Smooth muscle cell (in vitro differentiated cells): ENCODE data around the gene CPLX1. TPM values are rescaled to one million over a fixed set of nuclear protein-coding genes. Genes with fewer than 3 reads are reported as not detected.
A peak's percentile ranks its signal among the peaks of the same experiment; 100 is the strongest.

Experiments
- DNase-seq: peaks from one replicate; lab custom pipeline; 2025; ENCODE audit not compliant: unreplicated experiment; lab: John Stamatoyannopoulos, UW
- H2AFZ ChIP-seq: fragments of 200-600 bp; sonication (generic); 2 replicates; pipeline ENCODE4 v1.6.0; 2016; ENCODE audit warnings: antibody characterized with exemption, low read depth, mild to moderate bottlenecking
- H3F3A ChIP-seq: fragments of 200-600 bp; sonication (generic); 2 replicates; pipeline ENCODE4 v1.6.0; 2017; ENCODE audit warnings: antibody characterized with exemption, low read depth
- H3K27ac ChIP-seq: fragments of 200-600 bp; sonication (generic); 2 replicates; pipeline ENCODE4 v1.5.1; 2016; ENCODE audit warnings: low read depth, mild to moderate bottlenecking
- H3K27me3 ChIP-seq: fragments of 200-600 bp; sonication (generic); 2 replicates; pipeline ENCODE4 v1.6.1; 2016; ENCODE audit warnings: low read depth, mild to moderate bottlenecking
- H3K36me3 ChIP-seq: fragments of 200-600 bp; sonication (generic); 2 replicates; pipeline ENCODE4 v1.5.1; 2016; ENCODE audit warnings: low read depth
- H3K4me1 ChIP-seq: fragments of 200-600 bp; sonication (generic); 2 replicates; pipeline ENCODE4 v1.5.1; 2016; ENCODE audit warnings: low read depth
- H3K4me2 ChIP-seq: fragments of 200-600 bp; sonication (generic); 2 replicates; pipeline ENCODE4 v1.6.0; 2016; ENCODE audit warnings: mild to moderate bottlenecking
- H3K4me3 ChIP-seq: fragments of 200-600 bp; sonication (generic); 2 replicates; pipeline ENCODE4 v1.5.1; 2016; ENCODE audit warnings: mild to moderate bottlenecking
- H3K79me2 ChIP-seq: fragments of 200-600 bp; sonication (generic); 2 replicates; pipeline ENCODE4 v1.6.0; 2016; ENCODE audit warnings: low read depth, mild to moderate bottlenecking
- H3K9ac ChIP-seq: fragments of 200-600 bp; sonication (generic); 2 replicates; pipeline ENCODE4 v1.6.0; 2016; ENCODE audit warnings: low read depth
- H3K9me3 ChIP-seq: fragments of 200-600 bp; sonication (generic); replicated peaks from 2 replicates; pipeline ENCODE4 v1.5.1; 2016; ENCODE audit warnings: low read depth
- H4K20me1 ChIP-seq: fragments of 200-600 bp; sonication (generic); 2 replicates; pipeline ENCODE4 v1.6.0; 2016; ENCODE audit warnings: low read depth
- WGBS: methylation state at CpG from one replicate; pipeline ENCODE4 v1.1.7; 2016; ENCODE audit warnings: low lambda C conversion rate; 5-methylcytosine and 5-hydroxymethylcytosine counted together
- polyA plus RNA-seq: library from polyadenylated mRNA; unstranded; fragments of >200 nt; fragmentation: Nextera tagmentation; extraction: Ambion mirVana; gene quantifications from 2 replicates; pipeline ENCODE4 v1.2.1, GENCODE V29; 2016
- total RNA-seq: library from RNA; depleted of rRNA; stranded (reverse); fragments of >200 nt; gene quantifications from 2 replicates; pipeline ENCODE4 v1.2.3, GENCODE V29; 2014
- TF ChIP-seq, protein P1 (sequence below): fragments of 200-600 bp; sonication (generic); IDR thresholded peaks from 2 replicates; pipeline ENCODE4 v1.5.1; 2017; ENCODE audit warnings: borderline replicate concordance, mild to moderate bottlenecking, antibody characterized with exemption; ENCODE audit not compliant: insufficient read depth, poor library complexity, severe bottlenecking

CPLX1 gene
- total and polyA plus RNA-seq, 2 experiments from 2014 or later: not detected

DNA sequence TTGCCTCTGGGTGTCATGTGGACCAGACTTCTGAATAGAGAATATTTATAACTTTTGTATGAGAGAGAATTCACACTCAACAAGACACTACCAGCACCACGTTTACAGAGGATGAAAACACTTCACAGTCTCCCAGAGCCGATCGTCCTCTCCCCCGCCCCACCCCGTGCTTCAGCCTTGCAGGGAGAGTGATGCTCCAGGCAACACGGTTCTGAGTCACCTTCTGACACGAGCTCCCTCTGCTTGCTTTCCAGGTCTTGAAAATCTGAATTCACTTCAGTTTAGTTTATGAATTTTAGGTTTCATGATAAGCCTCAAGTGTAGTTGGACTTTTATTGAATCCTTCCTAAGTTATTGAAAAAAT lies 59.8 kb downstream of the CPLX1 start:
- Histone ChIP-seq H3F3A (peaks cover 62% of the 10 kb centered on the region), H3K9me3 (no peaks in the 10 kb centered on the region), H3K27ac (peak overlapping the region; percentile 89), H3K4me1 (no peaks in the 10 kb centered on the region), H3K4me3 (no peak overlapping the region), H3K9ac (peak overlapping the region; percentile 22), H3K36me3 (no peaks in the 10 kb centered on the region), H3K79me2 (peaks cover 34% of the 10 kb centered on the region), H3K4me2 (peak overlapping the region; percentile 36), H2AFZ (no peak overlapping the region), H4K20me1 (peaks cover 100% of the 10 kb centered on the region), H3K27me3 (no peaks in the 10 kb centered on the region)
- TF ChIP-seq, protein P1, sequence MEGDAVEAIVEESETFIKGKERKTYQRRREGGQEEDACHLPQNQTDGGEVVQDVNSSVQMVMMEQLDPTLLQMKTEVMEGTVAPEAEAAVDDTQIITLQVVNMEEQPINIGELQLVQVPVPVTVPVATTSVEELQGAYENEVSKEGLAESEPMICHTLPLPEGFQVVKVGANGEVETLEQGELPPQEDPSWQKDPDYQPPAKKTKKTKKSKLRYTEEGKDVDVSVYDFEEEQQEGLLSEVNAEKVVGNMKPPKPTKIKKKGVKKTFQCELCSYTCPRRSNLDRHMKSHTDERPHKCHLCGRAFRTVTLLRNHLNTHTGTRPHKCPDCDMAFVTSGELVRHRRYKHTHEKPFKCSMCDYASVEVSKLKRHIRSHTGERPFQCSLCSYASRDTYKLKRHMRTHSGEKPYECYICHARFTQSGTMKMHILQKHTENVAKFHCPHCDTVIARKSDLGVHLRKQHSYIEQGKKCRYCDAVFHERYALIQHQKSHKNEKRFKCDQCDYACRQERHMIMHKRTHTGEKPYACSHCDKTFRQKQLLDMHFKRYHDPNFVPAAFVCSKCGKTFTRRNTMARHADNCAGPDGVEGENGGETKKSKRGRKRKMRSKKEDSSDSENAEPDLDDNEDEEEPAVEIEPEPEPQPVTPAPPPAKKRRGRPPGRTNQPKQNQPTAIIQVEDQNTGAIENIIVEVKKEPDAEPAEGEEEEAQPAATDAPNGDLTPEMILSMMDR: no peak
- 40% methylated on average over 7 of the region's 7 CpGs for WGBS
- DNase-seq: no peak

GRCh38 chr4:764405-765169 lies 61.3 kb downstream of the CPLX1 start:
- peaks cover 22% of the 10 kb centered on the region for H3K79me2 ChIP-seq
- H4K20me1 ChIP-seq: peaks cover 95% of the 10 kb centered on the region
- H3K27ac ChIP-seq: peak overlapping the region; percentile 89
- no peaks in the 10 kb centered on the region for H3K27me3 ChIP-seq
- no peaks in the 10 kb centered on the region for H3K36me3 ChIP-seq
- no peak overlapping the region for H2AFZ ChIP-seq
- H3K9me3 ChIP-seq: no peaks in the 10 kb centered on the region
- peaks cover 55% of the 10 kb centered on the region for H3F3A ChIP-seq
- DNase-seq: no peak
- H3K4me2 ChIP-seq: no peak overlapping the region
- no peaks in the 10 kb centered on the region for H3K4me1 ChIP-seq
- H3K4me3 ChIP-seq: no peak overlapping the region
- TF ChIP-seq, protein P1: no peak
- 90% methylated on average over 14 of the region's 16 CpGs for WGBS
- no peak overlapping the region for H3K9ac ChIP-seq

DNA sequence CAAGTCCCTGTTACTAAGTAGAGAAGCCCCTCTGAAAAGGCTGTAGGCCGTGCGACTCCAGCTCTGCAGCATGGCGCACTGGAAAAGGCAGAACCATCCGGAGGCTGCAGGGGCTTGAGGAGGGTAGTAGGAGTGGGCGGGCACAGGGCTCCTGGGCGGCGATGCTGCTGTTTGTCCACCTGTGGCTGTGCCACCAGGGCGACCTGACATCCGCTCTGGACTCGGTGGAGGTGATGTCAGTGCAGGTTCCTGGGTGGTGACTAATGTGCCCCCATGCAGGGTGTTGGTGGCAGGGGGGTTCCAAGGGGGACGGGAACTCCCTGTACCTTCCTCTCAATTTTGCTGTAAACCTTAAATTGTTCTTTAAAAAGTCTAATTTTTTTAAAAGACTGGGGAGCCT lies 62.0 kb downstream of the CPLX1 start:
- Histone ChIP-seq H3K36me3 (no peaks in the 10 kb centered on the region), H3K4me2 (no peak overlapping the region), H4K20me1 (peaks cover 88% of the 10 kb centered on the region), H3K79me2 (peaks cover 15% of the 10 kb centered on the region), H3F3A (peaks cover 48% of the 10 kb centered on the region), H3K9me3 (no peaks in the 10 kb centered on the region), H3K27ac (no peak overlapping the region), H3K4me3 (no peak overlapping the region), H3K4me1 (no peaks in the 10 kb centered on the region), H2AFZ (no peak overlapping the region), H3K9ac (no peak overlapping the region), H3K27me3 (no peaks in the 10 kb centered on the region)
- DNase-seq: no peak
- TF ChIP-seq, protein P1: no peak
- WGBS: 98% methylated on average over 11 of the region's 11 CpGs
